Measurements from ENCODE around the gene MED12L. TPM values are rescaled to one million over a fixed set of nuclear protein-coding genes. Genes with fewer than 3 reads are reported as not detected.

MED12L gene
- total RNA-seq, 6 experiments from 2014 or later = 0.05 to 0.64 (median 0.13) TPM; not detected in 1

DNA sequence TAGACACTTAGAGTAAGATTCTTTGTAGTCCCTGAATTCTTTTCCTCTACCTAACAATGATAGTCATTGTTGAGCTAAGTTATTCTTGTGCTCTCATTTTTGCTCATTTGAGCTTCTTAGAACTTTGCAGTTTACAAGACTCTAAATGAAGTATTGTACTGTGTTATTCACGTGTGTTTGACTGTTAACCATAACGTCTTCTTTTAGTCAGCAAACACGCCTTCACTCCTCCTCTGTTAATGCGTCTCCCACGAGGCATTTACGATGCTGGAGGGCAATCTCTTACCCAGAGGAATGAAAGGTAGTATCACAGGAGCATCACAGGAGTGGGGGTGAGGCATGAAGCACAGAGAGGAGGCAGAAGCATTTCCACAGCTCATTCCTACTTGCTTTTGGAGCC lies 207.7 kb downstream of the MED12L start:
- H3K9me3 Mint-ChIP-seq = no peaks in the 10 kb centered on the region
- peaks cover 9% of the 10 kb centered on the region; the same call in 1 of the 2 replicates for H3K4me1 Mint-ChIP-seq (ENCODE audit: low read depth)
- H3K27me3 Mint-ChIP-seq (ENCODE audit: insufficient read depth) = peaks cover 4% of the 10 kb centered on the region
- no peaks in the 10 kb centered on the region for H3K36me3 Mint-ChIP-seq (ENCODE audit: low read depth)
- TF ChIP-seq, protein P1, sequence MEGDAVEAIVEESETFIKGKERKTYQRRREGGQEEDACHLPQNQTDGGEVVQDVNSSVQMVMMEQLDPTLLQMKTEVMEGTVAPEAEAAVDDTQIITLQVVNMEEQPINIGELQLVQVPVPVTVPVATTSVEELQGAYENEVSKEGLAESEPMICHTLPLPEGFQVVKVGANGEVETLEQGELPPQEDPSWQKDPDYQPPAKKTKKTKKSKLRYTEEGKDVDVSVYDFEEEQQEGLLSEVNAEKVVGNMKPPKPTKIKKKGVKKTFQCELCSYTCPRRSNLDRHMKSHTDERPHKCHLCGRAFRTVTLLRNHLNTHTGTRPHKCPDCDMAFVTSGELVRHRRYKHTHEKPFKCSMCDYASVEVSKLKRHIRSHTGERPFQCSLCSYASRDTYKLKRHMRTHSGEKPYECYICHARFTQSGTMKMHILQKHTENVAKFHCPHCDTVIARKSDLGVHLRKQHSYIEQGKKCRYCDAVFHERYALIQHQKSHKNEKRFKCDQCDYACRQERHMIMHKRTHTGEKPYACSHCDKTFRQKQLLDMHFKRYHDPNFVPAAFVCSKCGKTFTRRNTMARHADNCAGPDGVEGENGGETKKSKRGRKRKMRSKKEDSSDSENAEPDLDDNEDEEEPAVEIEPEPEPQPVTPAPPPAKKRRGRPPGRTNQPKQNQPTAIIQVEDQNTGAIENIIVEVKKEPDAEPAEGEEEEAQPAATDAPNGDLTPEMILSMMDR (IDR thresholded peaks at IDR 0.05) = no peak
- no peak overlapping the region for H3K4me3 Mint-ChIP-seq
- no peak overlapping the region for H3K27ac Mint-ChIP-seq
- no peak for DNase-seq

DNA sequence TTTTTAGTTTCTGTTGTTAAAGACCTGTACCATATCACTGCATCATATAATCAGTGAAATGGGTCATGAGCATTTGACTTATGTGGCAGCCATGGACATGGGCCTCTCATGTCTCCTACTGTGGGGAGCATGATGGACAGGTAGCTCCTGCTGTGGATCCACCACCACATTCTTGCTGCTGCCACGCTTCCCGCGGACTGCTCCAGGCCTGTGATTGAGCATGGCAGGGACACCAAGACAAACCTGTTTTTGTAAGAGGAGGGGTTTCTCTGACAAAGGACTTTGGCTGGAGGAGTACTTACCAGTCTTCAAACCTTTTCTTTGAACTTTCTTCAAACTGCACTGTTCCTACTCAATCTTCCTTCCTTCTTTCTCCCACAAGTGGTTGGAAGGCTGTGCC lies 210.8 kb downstream of the MED12L start:
- DNase-seq = no peak
- no peaks in the 10 kb centered on the region for H3K36me3 Mint-ChIP-seq (ENCODE audit: low read depth)
- H3K9me3 Mint-ChIP-seq = no peaks in the 10 kb centered on the region
- H3K4me3 Mint-ChIP-seq = no peak overlapping the region
- H3K27ac Mint-ChIP-seq = no peak overlapping the region
- TF ChIP-seq, protein P1 (IDR thresholded peaks at IDR 0.05) = no peak
- H3K27me3 Mint-ChIP-seq (ENCODE audit: insufficient read depth) = peaks cover 4% of the 10 kb centered on the region
- peaks cover 8% of the 10 kb centered on the region for H3K4me1 Mint-ChIP-seq (ENCODE audit: low read depth)

DNA sequence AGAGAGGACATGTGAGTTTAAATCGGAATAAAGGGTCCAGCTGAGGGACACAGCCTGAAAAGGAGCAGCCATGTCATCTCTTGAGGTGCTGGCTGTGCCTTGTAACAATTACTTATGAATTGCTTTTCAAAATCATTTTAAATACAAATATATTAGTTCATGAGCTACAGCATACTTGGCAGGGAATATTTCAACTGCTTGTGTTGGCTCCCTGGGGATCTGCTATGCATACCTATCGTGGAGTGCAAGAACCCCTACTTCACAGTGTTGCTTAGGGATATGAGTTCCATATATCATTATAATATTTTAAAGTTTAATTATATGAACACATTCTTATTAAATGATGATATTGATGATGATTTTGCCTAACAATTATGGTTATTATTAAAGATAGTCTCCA lies 212.0 kb downstream of the MED12L start:
- H3K4me3 Mint-ChIP-seq = no peak overlapping the region
- TF ChIP-seq, protein P1 (IDR thresholded peaks at IDR 0.05) = no peak
- H3K27ac Mint-ChIP-seq = no peak overlapping the region
- H3K4me1 Mint-ChIP-seq (ENCODE audit: low read depth) = peaks cover 20% of the 10 kb centered on the region
- H3K9me3 Mint-ChIP-seq = no peaks in the 10 kb centered on the region
- peaks cover 7% of the 10 kb centered on the region for H3K27me3 Mint-ChIP-seq (ENCODE audit: insufficient read depth)
- no peak for DNase-seq
- H3K36me3 Mint-ChIP-seq (ENCODE audit: low read depth) = no peaks in the 10 kb centered on the region

DNA sequence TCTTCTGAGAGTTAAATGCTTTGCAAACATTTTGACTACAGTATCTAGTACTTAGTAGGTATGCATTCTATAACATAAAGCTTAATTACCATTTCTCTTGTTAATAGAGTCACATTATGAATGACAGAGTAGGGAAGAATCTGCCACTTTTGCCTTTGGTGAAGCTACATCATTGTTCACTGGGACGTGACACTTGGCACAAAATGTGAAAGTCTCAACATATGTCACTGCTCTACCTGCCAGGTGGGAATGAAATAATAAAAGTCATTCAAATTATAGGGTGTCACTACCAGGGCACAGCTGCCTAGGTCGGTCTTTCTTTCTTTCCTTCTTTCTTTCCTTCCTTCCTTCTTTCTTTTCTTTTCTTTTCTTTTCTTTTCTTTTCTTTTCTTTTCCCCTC lies 213.5 kb downstream of the MED12L start:
- Mint-ChIP-seq H3K9me3 (no peaks in the 10 kb centered on the region), H3K4me3 (no peak overlapping the region), H3K27me3 (ENCODE audit: insufficient read depth) (peaks cover 7% of the 10 kb centered on the region), H3K36me3 (ENCODE audit: low read depth) (0 out of 2 replicates have a peak, but pooled peaks cover 4% of the 10 kb centered on the region), H3K4me1 (ENCODE audit: low read depth) (peaks cover 32% of the 10 kb centered on the region), H3K27ac (no peak overlapping the region)
- no peak for DNase-seq
- TF ChIP-seq, protein P1 (IDR thresholded peaks at IDR 0.05) = no peak

DNA sequence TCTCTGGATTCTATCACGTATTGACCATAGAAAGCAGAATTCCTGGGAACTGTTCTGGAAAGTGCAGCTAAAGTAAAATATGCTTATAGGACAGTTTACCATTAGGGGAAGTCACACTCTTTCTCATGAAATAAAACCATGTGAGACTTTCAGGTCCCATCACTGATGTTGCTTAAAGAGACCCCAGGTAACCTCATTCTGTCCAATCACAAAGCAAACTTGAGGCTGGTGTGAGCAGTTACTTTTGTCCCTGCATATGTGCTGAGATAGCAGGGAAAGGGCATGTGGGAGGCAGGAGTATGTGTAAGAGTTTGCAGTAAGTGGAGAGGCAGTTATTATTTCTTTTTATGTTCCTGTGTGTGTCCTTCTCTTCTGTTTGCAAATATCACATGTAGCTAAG lies 215.1 kb downstream of the MED12L start:
- Mint-ChIP-seq H3K4me1 (ENCODE audit: low read depth) (peaks cover 46% of the 10 kb centered on the region), H3K27me3 (ENCODE audit: insufficient read depth) (peaks cover 11% of the 10 kb centered on the region), H3K4me3 (no peak overlapping the region), H3K36me3 (ENCODE audit: low read depth) (0 out of 2 replicates have a peak, but pooled peaks cover 4% of the 10 kb centered on the region), H3K27ac (no peak overlapping the region), H3K9me3 (no peaks in the 10 kb centered on the region)
- no peak for DNase-seq
- TF ChIP-seq, protein P1 (IDR thresholded peaks at IDR 0.05) = no peak

DNA sequence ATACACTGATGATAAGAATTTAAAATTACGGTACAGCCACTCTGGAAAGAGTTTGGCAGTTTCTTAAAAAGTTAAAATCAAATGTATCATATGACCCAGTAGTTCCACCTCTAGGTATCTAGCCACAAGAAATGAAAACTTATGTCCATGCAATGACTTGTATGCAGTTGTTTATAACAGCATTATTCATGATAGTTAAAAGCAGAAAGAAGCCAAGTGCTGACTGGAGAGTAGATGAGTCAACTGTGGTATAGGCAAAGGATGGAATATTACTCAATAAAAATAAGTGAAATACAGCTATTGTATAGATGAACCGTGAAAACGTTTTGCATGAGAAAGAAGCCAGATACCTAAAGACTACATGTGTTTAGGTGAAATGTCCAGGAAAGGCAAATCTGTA lies 216.3 kb downstream of the MED12L start:
- TF ChIP-seq, protein P1 (IDR thresholded peaks at IDR 0.05) = no peak
- peaks cover 58% of the 10 kb centered on the region for H3K4me1 Mint-ChIP-seq (ENCODE audit: low read depth)

More for the DNA sequence above, 216.3 kb downstream of the MED12L start:
- Mint-ChIP-seq H3K27ac (no peak overlapping the region), H3K27me3 (ENCODE audit: insufficient read depth) (peaks cover 8% of the 10 kb centered on the region), H3K36me3 (ENCODE audit: low read depth) (0 out of 2 replicates have a peak, but pooled peaks cover 4% of the 10 kb centered on the region), H3K9me3 (no peaks in the 10 kb centered on the region), H3K4me3 (no peak overlapping the region)
- peak; percentile 74 for DNase-seq
